Activated CD4-positive, alpha-beta T cell treated with anti-CD3 and anti-CD28 coated beads, Interleukin-2, amount 50 U/mL, for 1 hour (primary cell): Measurements from ENCODE around the gene MYCN.
"Not testable (repeated sequence)": the region's sequence is repeated elsewhere in the genome, so short reads cannot be mapped to it uniquely, and the experiment has no call there.

Experiments
- DNase-seq: peaks from one replicate; pipeline ENCODE4 v3.0.0-alpha.2; 2020

The MYCN gene

GRCh38 chr2:15908371-15908770 is 32.0 kb upstream of the MYCN start:
- DNase-seq = no peak

- no peak for DNase-seq
These were observed 31.2 kb upstream of the MYCN start for GRCh38 chr2:15909157-15909556.

GRCh38 chr2:15909736-15910135 is 30.6 kb upstream of the MYCN start:
- no peak for DNase-seq

GRCh38 chr2:15911270-15911669 is 29.1 kb upstream of the MYCN start:
- not testable (repeated sequence) for DNase-seq

GRCh38 chr2:15911686-15912085 is 28.7 kb upstream of the MYCN start:
- no peak for DNase-seq

GRCh38 chr2:15912203-15912602 is 28.1 kb upstream of the MYCN start:
- no peak for DNase-seq

- no peak for DNase-seq
These were observed 27.2 kb upstream of the MYCN start for GRCh38 chr2:15913146-15913545.

GRCh38 chr2:15914596-15915385 is 25.6 kb upstream of the MYCN start:
- DNase-seq = no peak

GRCh38 chr2:15915546-15915945 is 24.8 kb upstream of the MYCN start:
- not testable (repeated sequence) for DNase-seq

- no peak for DNase-seq
These were observed 24.0 kb upstream of the MYCN start for GRCh38 chr2:15916336-15916735.

GRCh38 chr2:15918761-15919356 is 21.5 kb upstream of the MYCN start:
- DNase-seq = no peak

- DNase-seq = no peak
These were observed 20.5 kb upstream of the MYCN start for GRCh38 chr2:15919716-15920434.

- DNase-seq = no peak
These were observed 19.7 kb upstream of the MYCN start for GRCh38 chr2:15920696-15921095.

- DNase-seq = no peak
These were observed 16.8 kb upstream of the MYCN start for GRCh38 chr2:15923597-15923996.

- DNase-seq = no peak
These were observed 14.5 kb upstream of the MYCN start for GRCh38 chr2:15925819-15926218.

GRCh38 chr2:15926252-15926651 is 14.1 kb upstream of the MYCN start:
- no peak for DNase-seq

GRCh38 chr2:15927551-15928218 is 12.7 kb upstream of the MYCN start:
- DNase-seq = no peak

- DNase-seq = not testable (repeated sequence)
These were observed 11.3 kb upstream of the MYCN start for GRCh38 chr2:15929008-15929407.

GRCh38 chr2:15929861-15930260 is 10.5 kb upstream of the MYCN start:
- DNase-seq = no peak

- DNase-seq = no peak
These were observed 9.6 kb upstream of the MYCN start for GRCh38 chr2:15930589-15931318.

GRCh38 chr2:15931319-15931890 is 8.9 kb upstream of the MYCN start:
- no peak for DNase-seq

GRCh38 chr2:15931950-15932349 is 8.4 kb upstream of the MYCN start:
- no peak for DNase-seq
